ENCODE measurements around the gene SUSD3. TPM values are rescaled to one million over a fixed set of nuclear protein-coding genes. Genes with fewer than 3 reads are reported as not detected.

Gene SUSD3
- total RNA-seq, 1 donor from 2014 or later: not detected

DNA sequence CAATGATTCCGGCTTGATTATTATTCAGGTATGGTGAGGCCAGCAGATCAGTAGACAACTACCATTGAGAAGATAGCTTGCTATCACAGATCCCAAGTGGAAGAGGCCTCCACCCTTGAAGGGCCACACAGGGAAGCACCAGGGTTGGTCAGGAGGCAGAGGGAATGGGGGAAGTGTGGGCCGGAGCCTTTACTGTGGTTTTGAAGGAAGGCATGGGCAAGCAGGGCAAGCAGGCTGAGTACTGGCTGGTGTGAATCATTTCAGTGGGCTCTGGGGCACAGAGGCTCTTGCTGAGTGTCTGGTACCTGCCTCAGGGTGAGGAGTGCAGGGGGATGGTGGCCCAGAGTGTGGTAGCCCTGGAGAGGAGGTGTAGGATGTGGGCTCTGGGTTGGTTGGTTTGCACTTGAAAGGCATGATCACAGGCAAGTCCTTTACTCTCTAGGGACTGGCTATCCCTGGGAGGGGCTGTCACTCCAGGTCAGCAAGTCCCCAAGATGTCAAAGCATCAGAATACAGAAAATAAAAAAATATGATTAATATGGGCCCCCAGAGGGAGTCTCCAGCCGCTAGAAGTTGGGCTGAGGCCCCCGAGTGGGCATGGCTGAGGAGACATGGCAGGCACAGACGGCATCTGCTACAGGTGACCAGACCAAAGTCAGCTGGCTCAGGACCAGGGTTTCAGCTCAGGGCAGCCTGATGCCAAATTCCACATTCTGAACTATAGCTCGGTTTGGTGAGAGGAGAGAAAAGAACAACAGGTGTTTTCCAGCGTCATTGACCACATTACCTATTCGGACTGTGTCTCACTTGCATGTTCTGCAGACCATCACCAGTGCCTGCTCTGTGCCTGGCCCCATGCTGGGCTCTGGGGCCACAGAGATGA lies 9.7 kb upstream of the SUSD3 start:
- Mint-ChIP-seq H3K27me3 (ENCODE audit: low read depth) (peaks cover 4% of the 10 kb centered on the region), H3K9me3 (ENCODE audit: low read depth) (peaks cover 7% of the 10 kb centered on the region), H3K36me3 (ENCODE audit: low read depth) (peaks cover 2% of the 10 kb centered on the region), H3K4me3 (ENCODE audit: unreplicated experiment) (no peak overlapping the region), H3K4me1 (ENCODE audit: low read depth) (peaks cover 8% of the 10 kb centered on the region), H3K27ac (ENCODE audit: unreplicated experiment) (no peak overlapping the region)
- TF ChIP-seq, protein P1, sequence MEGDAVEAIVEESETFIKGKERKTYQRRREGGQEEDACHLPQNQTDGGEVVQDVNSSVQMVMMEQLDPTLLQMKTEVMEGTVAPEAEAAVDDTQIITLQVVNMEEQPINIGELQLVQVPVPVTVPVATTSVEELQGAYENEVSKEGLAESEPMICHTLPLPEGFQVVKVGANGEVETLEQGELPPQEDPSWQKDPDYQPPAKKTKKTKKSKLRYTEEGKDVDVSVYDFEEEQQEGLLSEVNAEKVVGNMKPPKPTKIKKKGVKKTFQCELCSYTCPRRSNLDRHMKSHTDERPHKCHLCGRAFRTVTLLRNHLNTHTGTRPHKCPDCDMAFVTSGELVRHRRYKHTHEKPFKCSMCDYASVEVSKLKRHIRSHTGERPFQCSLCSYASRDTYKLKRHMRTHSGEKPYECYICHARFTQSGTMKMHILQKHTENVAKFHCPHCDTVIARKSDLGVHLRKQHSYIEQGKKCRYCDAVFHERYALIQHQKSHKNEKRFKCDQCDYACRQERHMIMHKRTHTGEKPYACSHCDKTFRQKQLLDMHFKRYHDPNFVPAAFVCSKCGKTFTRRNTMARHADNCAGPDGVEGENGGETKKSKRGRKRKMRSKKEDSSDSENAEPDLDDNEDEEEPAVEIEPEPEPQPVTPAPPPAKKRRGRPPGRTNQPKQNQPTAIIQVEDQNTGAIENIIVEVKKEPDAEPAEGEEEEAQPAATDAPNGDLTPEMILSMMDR (IDR thresholded peaks at IDR 0.05): no peak
- no peak for DNase-seq (ENCODE audit: low spot score)

DNA sequence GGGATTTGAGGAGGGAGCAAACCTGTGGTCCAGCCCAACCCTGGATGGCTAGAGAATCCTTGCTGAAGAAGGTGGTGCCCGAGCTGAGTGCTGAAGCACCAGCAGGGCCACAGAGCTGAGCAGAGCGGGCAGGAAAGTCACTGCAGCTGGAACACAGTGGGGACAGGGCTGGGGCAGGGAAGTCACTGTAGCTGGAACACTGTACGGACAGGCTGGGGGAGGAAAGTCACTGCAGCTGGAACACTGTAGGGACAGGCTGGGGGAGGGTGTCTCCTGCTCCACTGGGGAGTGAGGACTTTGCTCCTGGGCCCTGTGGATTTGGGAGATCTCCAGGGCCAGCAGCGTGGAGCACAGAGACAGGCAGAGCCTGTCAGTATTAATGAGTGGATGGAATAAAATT lies 9.0 kb upstream of the SUSD3 start:
- Mint-ChIP-seq H3K27ac (ENCODE audit: unreplicated experiment) (no peak overlapping the region), H3K36me3 (ENCODE audit: low read depth) (peaks cover 2% of the 10 kb centered on the region), H3K4me3 (ENCODE audit: unreplicated experiment) (no peak overlapping the region), H3K9me3 (ENCODE audit: low read depth) (peaks cover 7% of the 10 kb centered on the region), H3K27me3 (ENCODE audit: low read depth) (peaks cover 4% of the 10 kb centered on the region), H3K4me1 (ENCODE audit: low read depth) (peaks cover 11% of the 10 kb centered on the region)
- no peak for DNase-seq (ENCODE audit: low spot score)
- TF ChIP-seq, protein P1 (IDR thresholded peaks at IDR 0.05): no peak

DNA sequence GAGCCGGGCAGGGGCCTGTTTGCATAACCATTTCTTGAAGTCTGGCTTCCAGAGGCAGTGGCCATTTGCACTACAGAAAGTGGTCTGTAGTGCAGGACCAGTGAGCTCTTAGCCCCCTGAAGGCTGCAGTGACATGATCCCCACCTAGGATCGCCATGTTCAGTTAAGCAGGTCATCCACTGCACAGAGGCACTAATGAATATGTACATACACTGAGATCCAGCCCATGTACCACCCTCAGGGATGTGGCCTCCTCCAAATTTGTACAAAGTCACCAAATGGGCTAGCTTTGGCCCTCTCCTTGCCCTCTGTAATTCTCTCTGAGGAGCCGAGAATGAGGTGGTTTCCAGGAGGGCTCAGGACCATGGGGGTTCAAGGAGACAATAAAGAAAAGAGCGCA lies 8.3 kb upstream of the SUSD3 start:
- peaks cover 4% of the 10 kb centered on the region for H3K9me3 Mint-ChIP-seq (ENCODE audit: low read depth)
- peaks cover 4% of the 10 kb centered on the region for H3K27me3 Mint-ChIP-seq (ENCODE audit: low read depth)
- no peak overlapping the region for H3K4me3 Mint-ChIP-seq (ENCODE audit: unreplicated experiment)
- no peak overlapping the region for H3K27ac Mint-ChIP-seq (ENCODE audit: unreplicated experiment)
- peaks cover 11% of the 10 kb centered on the region for H3K4me1 Mint-ChIP-seq (ENCODE audit: low read depth)
- DNase-seq (ENCODE audit: low spot score): peak; percentile 27
- TF ChIP-seq, protein P1 (IDR thresholded peaks at IDR 0.05): no peak
- peaks cover 2% of the 10 kb centered on the region for H3K36me3 Mint-ChIP-seq (ENCODE audit: low read depth)

DNA sequence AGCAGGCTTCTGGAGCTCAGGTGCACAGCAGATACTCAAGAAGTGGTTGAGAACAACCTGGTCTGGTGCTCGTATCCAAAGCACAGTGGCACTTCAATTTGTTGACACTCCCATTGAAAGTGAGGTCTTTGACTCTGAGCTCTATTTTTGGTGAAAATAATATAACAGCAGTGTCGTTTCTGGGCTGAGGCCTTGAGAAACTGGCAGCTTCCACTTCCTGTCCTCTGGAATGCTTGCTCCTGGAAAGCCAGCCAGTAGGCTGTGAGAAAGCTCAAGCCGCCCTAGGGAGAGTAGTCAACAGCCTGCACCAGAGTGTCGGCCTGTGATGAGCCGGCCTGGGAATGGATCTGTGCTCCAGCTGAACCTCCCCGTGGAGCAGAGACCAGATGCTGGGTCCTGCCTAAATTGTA lies 6.8 kb upstream of the SUSD3 start:
- Mint-ChIP-seq H3K27me3 (ENCODE audit: low read depth) (peaks cover 4% of the 10 kb centered on the region), H3K9me3 (ENCODE audit: low read depth) (no peaks in the 10 kb centered on the region), H3K27ac (ENCODE audit: unreplicated experiment) (peak overlapping the region; percentile 60), H3K4me1 (ENCODE audit: low read depth) (peaks cover 11% of the 10 kb centered on the region), H3K36me3 (ENCODE audit: low read depth) (no peaks in the 10 kb centered on the region), H3K4me3 (ENCODE audit: unreplicated experiment) (no peak overlapping the region)
- no peak for DNase-seq (ENCODE audit: low spot score)
- TF ChIP-seq, protein P1 (IDR thresholded peaks at IDR 0.05): no peak

DNA sequence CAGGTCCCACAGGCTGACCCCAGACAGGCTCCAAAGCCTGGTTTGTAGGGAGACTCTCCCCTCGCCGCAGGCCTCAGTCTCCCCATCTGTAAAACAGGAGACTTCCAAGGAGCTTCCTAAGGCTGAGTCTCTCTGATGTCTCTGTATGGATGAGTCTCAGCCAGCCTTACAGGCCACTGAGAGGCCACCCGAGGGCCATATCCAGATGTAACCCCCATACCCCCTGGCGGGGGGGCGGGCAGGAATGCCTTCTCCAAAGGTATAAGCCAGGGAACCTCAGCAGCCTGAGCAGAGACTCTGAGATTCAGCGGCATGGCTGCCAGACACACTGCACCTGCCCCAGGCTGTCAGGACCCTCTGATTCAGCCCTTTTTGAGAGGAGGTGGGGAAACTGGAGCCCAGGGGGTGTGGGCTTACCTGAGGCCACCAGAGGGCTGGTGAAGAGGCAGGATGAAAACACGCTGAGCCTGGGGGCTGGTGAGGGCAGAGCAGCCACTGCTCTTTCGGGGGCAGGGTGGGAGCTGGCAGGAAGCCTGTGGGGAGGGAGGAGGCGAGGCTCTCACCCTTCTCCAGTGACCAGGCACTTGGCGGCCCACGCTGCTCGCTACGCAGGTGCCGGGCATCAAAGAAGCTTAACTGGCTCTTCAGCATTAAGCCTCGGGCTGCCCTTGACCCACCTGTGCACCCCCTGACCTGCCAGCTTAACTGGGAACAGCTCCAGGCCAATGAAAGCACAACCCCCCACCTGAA lies 5.5 kb upstream of the SUSD3 start:
- TF ChIP-seq, protein P1 (IDR thresholded peaks at IDR 0.05): no peak
- no peaks in the 10 kb centered on the region for H3K9me3 Mint-ChIP-seq (ENCODE audit: low read depth)
- no peaks in the 10 kb centered on the region for H3K36me3 Mint-ChIP-seq (ENCODE audit: low read depth)
- peaks cover 11% of the 10 kb centered on the region for H3K4me1 Mint-ChIP-seq (ENCODE audit: low read depth)
- no peak overlapping the region for H3K27ac Mint-ChIP-seq (ENCODE audit: unreplicated experiment)
- H3K27me3 Mint-ChIP-seq (ENCODE audit: low read depth): peaks cover 4% of the 10 kb centered on the region
- no peak overlapping the region for H3K4me3 Mint-ChIP-seq (ENCODE audit: unreplicated experiment)
- DNase-seq (ENCODE audit: low spot score): peak; percentile 81
